Bone marrow (tissue), 2 donors: ENCODE results near the gene FABP2.
"Not testable (repeated sequence)": the region's sequence is repeated elsewhere in the genome, so short reads cannot be mapped to it uniquely, and the experiment has no call there.

Experiments used
- DNase-seq, 2 donors: peaks; one replicate each; lab custom pipeline; 2025; lab: John Stamatoyannopoulos, UW

Gene FABP2

GRCh38 chr4:119321921-119322687 lies at the start of gene FABP2:
Gene FABP2 (minus strand): TSS chr4:119322138. CDS start chr4:119322102, 36 bp downstream.
- DNase-seq: no peak

DNA sequence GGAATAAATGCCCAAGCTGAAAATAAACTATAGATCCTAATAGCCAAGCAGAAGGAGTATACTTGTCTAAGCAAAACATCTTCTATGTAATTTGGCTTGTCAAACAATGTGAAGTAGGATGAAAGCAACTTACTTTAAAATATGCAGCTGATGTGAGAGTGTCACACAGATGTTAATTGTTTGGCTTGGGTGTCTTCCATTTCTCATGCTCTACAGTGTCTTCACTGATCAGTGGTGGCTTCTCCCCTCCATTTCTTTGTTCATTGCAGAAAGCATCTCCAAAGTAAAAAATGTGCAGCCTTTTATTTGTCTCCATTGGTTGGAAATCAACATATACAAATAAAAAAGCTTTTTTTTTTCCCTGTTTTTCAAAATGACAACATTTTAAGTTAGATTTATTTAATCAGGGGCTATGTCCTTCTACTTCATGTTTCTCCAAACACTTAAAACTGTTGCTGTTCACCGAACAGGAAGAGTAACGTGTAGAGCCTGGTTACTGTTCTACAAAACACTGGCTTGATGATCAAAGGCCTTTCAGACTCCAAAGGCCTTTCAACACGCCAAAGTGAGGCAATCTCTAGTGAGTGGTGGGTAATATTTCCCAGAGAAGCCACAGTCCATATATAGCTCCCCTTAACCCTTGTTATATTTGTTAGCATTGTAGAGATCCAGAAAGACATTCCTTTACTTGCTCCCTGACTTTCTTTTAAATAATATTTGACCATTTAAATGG lies 49.2 kb upstream of the FABP2 start:
- DNase-seq: not testable (repeated sequence)

DNA sequence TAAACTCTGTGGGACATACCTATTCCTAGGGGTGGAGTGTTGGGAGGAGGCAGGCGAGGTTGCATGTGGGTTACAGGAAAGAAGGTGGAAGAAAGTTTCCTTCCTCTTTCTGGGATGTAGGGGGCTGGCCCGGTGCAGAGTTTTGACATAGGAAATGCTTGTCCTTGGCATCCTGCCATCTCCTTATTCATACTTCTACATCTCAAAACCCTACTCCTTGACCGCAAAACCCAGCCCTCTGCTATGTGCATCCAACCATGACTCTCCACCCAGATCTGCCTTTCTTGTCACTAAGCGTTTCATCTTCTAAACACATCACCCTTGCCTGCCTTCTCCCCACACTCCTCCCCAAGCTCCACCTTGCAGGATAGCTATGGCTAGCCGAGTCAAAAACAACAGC lies 48.5 kb upstream of the FABP2 start:
- DNase-seq: peak; percentile 0 to 37

DNA sequence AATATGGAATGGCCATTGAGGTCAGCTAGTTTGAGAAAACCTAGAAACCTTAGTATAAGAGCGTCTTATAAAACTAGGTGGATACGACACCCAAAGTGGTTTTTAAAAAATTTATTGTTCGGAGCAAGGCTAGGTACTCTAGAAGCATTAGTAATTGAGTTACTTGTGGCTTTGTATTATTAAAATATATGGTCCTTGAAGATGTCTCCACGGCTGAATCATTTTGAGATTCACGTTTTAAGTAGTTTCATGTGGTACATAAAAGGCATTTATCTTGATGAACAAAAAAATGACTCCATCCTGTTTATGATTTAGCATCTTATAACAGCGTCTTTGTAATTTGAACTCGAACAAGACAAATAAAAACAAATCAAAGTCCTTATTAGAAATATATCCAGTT lies 44.9 kb upstream of the FABP2 start:
- DNase-seq: not testable (repeated sequence)

DNA sequence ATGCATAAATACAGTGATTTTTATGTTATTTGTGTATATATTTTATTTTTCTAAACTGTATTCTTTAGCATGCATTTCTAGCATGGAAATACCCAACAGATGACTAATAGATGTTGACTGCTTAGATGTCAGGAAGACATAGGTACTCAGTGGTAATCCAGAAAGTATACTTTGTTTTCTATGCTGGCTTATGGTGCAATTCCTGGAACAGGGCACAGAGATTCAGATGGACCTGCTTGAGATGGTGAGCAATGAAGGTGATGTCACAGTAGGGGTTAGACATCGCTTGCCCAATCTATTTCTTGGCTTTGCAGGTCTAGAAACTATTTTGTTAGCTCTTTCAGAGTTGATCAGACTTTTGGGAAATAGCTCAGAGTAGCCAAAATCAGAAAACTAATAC lies 42.3 kb upstream of the FABP2 start:
- not testable (repeated sequence) for DNase-seq

DNA sequence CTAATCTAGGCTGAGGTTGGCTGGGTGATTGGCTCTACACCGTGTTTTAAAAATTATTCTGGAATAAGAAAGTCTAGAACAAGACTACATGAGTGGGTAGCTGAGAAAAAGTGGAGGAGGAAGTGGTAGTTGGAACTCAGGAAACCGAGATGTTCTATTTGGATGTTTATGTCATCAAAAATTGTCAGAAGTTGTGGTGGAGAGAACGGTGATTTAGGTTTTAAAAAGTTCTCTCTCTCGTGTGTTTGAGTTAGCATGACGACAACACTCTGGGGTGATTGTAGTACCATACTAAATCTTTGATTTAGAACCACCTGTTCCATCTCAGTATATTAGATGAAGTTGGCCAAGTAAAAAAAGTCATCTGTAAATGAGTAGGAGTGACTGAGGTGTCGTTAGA lies 41.4 kb upstream of the FABP2 start:
- DNase-seq: not testable (repeated sequence)

- not testable (repeated sequence) for DNase-seq
These were observed 40.5 kb upstream of the FABP2 start for GRCh38 chr4:119362413-119362812.

DNA sequence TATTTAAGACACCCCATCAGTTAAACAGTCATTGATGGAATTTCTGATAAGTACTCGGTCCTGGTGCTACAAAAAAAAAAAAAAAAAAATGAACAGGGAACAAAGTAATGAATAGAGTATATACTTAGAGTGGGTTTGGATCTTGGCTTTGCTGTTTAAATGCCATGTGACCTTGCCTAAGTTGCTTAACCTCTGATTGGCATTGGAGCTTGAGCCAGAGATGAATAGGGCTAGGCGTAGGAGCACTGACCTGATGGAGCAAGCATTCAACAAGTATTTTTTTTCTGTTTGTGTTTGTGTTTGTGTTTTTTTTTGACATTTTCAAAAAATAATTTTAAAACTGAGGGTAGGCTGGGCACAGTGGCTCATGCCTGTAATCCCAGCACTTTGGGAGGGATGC lies 37.9 kb upstream of the FABP2 start:
- not testable (repeated sequence) for DNase-seq

DNA sequence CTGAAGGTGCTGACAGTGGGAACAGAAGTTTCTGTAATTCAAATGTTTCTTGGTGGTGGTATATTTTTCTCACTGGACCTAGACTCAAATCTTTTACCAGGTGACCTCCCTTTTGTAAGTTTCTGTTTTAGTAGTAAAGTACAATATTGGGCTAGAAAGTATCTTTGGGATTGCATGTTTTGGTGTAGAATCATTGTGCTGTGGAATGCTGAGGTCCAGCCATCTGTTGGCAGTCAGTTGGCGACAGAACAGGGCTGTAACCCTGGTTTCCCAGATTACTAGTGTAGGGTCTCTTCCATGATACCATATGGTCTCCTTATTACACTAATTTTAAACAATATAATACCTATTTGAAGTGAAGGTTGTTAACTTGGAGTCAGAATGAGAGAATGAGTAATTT lies 34.9 kb upstream of the FABP2 start:
- not testable (repeated sequence) for DNase-seq

GRCh38 chr4:119356041-119356440 lies 34.1 kb upstream of the FABP2 start:
- not testable (repeated sequence) for DNase-seq

DNA sequence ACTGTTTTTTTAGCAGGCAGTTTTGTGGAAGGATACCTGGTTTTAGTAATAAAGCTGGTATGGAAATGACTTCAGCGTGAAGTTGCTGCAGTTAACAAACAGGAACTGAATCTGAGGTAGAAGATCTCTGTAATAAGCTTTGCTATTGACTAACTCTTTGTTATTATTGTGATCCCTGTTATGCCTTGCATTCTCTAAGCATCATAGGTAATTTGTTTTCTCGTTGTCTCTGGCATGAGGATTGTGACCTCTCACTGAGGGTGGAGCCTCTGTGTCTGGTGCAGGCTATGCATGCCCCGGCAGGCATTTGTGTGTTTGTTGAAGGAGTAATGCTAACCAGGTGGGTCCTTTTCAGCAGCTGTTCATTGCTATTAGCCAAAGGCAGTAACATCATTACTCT lies 31.4 kb upstream of the FABP2 start:
- DNase-seq: not testable (repeated sequence)

DNA sequence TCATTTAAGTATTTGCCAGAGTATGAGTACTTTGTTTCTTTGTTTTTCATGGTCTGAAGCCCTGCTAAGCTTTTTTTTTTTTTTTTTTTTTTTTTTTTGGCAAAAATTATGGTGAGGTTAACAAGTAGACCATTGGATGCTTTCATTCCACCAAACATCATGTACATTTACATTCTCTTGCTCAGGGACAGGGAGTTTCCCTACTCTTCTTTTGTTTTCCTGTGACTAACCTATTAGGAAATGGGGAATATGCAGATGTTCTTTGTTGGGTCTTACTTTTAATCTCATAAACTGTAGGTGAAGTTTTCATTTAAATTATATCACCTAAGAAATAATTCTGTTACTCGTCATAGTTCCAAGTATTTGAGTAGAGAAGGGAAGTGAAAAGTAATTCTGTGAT lies 26.2 kb upstream of the FABP2 start:
- DNase-seq: not testable (repeated sequence)

GRCh38 chr4:119343293-119343692 lies 21.4 kb upstream of the FABP2 start:
- DNase-seq: not testable (repeated sequence)

- DNase-seq: not testable (repeated sequence)
These were observed 18.0 kb upstream of the FABP2 start for GRCh38 chr4:119339895-119340294.

GRCh38 chr4:119337010-119337409 lies 15.1 kb upstream of the FABP2 start:
- no peak for DNase-seq

- not testable (repeated sequence) for DNase-seq
These were observed 14.5 kb upstream of the FABP2 start for GRCh38 chr4:119336332-119336979.

GRCh38 chr4:119329835-119330620 lies 8.1 kb upstream of the FABP2 start:
- DNase-seq: no peak

DNA sequence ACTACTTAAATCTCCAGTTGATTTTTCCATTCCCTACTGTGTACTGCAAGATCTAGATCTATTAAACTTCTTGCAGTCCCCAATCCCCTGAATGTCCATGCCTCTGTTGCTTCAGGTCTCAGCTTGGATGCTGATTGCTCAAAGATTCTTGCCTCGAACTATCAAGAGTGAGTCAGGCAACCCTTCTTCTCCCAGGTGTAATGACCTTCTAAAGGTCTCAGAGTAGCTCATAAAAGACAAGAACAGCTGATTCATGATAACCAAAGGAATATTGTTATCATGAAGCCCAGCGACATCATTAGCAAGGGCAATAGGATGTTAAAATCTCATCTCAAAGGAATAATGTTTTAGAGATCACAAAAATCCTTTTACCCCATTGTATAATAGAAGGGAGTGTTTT lies 6.8 kb upstream of the FABP2 start:
- DNase-seq: no peak

DNA sequence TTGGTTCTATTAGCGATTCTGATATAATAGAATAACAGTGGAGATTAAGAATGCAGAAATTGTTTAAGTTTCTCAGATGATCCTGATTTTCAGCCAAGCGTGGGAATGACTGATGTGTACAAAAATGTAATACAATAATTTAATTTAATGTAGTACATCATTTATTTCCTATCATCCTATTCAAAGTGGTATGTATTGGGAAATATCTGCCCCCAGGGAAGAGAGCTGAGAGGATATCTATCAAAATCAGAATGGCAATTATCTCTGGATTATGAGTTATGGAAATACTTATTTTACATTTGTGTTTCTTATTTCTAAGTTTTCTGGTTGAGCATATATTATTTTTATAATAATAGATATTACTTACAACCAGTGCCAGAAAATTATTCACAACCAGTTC lies 3.9 kb downstream of the FABP2 start:
- DNase-seq: no peak

GRCh38 chr4:119315036-119315435 lies 6.9 kb downstream of the FABP2 start:
- no peak for DNase-seq

DNA sequence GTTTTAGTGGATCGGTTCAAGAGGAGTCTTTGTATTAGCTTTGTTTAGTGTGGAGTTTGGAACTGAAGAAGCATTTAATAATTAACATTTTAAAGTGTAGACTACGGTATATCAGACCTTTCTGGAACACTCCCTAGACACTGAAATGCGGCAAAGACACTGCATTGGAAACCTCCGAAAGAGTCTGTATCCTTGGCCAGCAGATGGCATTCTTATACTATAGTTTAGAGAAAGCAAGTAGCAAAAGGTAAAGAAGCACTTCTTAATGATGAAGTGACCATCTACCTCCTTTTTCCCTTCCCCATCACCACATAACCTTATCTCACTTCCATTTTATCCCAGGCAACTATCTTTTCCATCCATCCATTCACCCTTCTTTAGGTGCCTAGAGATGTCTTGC lies 7.6 kb downstream of the FABP2 start:
- no peak for DNase-seq

GRCh38 chr4:119313237-119313636 lies 8.7 kb downstream of the FABP2 start:
- no peak for DNase-seq
